ENCODE measurements around the gene EPHA4. TPM values are rescaled to one million over a fixed set of nuclear protein-coding genes. Genes with fewer than 3 reads are reported as not detected.

The EPHA4 gene
- total RNA-seq, 1 experiment from 2014 or later: 3.2 TPM

DNA sequence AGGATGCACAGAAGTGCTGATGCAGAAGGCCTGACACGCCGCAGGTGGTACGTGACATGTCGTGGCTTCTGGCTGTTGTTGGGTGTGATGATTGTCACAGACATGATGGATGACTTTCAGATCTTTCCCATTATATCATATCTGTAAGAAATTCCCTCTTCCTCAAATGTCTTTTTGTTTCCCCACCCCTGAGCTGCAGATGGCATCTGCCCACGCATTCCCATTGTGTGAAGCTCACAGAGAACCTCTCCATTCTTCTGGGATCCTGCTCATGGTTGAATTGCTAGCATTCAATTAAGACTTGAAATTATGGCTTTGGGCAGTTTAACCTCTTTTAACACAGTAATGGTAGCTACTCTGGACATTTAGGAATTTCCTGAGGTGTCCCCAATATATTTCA, 28.3 kb upstream of the EPHA4 start:
- no peak for DNase-seq
- Mint-ChIP-seq H3K9me3 (ENCODE audit: low read depth, unreplicated experiment) (no peaks in the 10 kb centered on the region), H3K27ac (ENCODE audit: unreplicated experiment) (no peak overlapping the region), H3K27me3 (ENCODE audit: unreplicated experiment) (no peaks in the 10 kb centered on the region), H3K36me3 (ENCODE audit: insufficient read depth, unreplicated experiment) (no peaks in the 10 kb centered on the region), H3K4me3 (ENCODE audit: low read depth, unreplicated experiment) (no peak overlapping the region), H3K4me1 (ENCODE audit: low read depth, unreplicated experiment) (no peaks in the 10 kb centered on the region)
- CTCF ChIA-PET: no interaction called here
- intact Hi-C loops (cut with micrococcal nuclease; ENCODE audit: unreplicated experiment): no loop called here
- BruUV-seq (replicated peaks): no TSS peak
- TF ChIP-seq, protein P1, sequence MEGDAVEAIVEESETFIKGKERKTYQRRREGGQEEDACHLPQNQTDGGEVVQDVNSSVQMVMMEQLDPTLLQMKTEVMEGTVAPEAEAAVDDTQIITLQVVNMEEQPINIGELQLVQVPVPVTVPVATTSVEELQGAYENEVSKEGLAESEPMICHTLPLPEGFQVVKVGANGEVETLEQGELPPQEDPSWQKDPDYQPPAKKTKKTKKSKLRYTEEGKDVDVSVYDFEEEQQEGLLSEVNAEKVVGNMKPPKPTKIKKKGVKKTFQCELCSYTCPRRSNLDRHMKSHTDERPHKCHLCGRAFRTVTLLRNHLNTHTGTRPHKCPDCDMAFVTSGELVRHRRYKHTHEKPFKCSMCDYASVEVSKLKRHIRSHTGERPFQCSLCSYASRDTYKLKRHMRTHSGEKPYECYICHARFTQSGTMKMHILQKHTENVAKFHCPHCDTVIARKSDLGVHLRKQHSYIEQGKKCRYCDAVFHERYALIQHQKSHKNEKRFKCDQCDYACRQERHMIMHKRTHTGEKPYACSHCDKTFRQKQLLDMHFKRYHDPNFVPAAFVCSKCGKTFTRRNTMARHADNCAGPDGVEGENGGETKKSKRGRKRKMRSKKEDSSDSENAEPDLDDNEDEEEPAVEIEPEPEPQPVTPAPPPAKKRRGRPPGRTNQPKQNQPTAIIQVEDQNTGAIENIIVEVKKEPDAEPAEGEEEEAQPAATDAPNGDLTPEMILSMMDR (IDR thresholded peaks at IDR 0.05; ENCODE audit: unreplicated experiment): no peak

GRCh38 chr2:221596192-221596591, 24.1 kb upstream of the EPHA4 start:
- Mint-ChIP-seq H3K36me3 (ENCODE audit: insufficient read depth, unreplicated experiment) (no peaks in the 10 kb centered on the region), H3K9me3 (ENCODE audit: low read depth, unreplicated experiment) (no peaks in the 10 kb centered on the region), H3K4me3 (ENCODE audit: low read depth, unreplicated experiment) (no peak overlapping the region), H3K27ac (ENCODE audit: unreplicated experiment) (no peak overlapping the region), H3K27me3 (ENCODE audit: unreplicated experiment) (no peaks in the 10 kb centered on the region), H3K4me1 (ENCODE audit: low read depth, unreplicated experiment) (no peaks in the 10 kb centered on the region)
- TF ChIP-seq, protein P1 (IDR thresholded peaks at IDR 0.05; ENCODE audit: unreplicated experiment): no peak
- intact Hi-C loops (cut with micrococcal nuclease; ENCODE audit: unreplicated experiment): no loop called here
- DNase-seq: peak; percentile 28
- CTCF ChIA-PET: no interaction called here
- no TSS peak for BruUV-seq (replicated peaks)

- TF ChIP-seq, protein P1 (IDR thresholded peaks at IDR 0.05; ENCODE audit: unreplicated experiment): no peak
- H3K4me1 Mint-ChIP-seq (ENCODE audit: low read depth, unreplicated experiment): peaks cover 12% of the 10 kb centered on the region
- no peaks in the 10 kb centered on the region for H3K27me3 Mint-ChIP-seq (ENCODE audit: unreplicated experiment)
- no TSS peak for BruUV-seq (replicated peaks)
- CTCF ChIA-PET: no interaction called here
- no peak overlapping the region for H3K4me3 Mint-ChIP-seq (ENCODE audit: low read depth, unreplicated experiment)
- intact Hi-C loops (cut with micrococcal nuclease; ENCODE audit: unreplicated experiment): no loop called here
- DNase-seq: no peak
- no peaks in the 10 kb centered on the region for H3K36me3 Mint-ChIP-seq (ENCODE audit: insufficient read depth, unreplicated experiment)
- H3K27ac Mint-ChIP-seq (ENCODE audit: unreplicated experiment): no peak overlapping the region
- H3K9me3 Mint-ChIP-seq (ENCODE audit: low read depth, unreplicated experiment): no peaks in the 10 kb centered on the region
Measured at GRCh38 chr2:221590861-221591365, 18.8 kb upstream of the EPHA4 start.

DNA sequence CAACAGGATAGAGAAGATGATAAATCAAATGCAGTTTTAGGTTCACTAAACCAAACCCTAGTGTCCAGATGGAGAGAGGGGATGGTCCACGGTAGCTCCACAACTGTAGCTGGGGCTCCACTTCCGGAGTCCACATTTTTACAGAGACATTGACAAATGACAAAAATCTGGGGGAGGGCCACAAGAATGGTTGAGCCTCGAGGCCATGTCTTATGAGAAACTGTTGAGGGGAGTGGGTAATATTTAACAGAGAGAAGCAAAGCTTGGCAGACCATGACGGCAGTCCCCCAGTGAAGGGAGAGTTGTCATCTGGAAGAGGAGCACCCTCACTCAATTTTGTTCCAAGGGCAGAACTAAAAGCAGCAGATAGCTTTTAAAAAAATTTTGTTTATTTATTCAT, 17.6 kb upstream of the EPHA4 start:
- Mint-ChIP-seq H3K9me3 (ENCODE audit: low read depth, unreplicated experiment) (no peaks in the 10 kb centered on the region), H3K4me1 (ENCODE audit: low read depth, unreplicated experiment) (peaks cover 12% of the 10 kb centered on the region), H3K27me3 (ENCODE audit: unreplicated experiment) (no peaks in the 10 kb centered on the region), H3K4me3 (ENCODE audit: low read depth, unreplicated experiment) (no peak overlapping the region), H3K36me3 (ENCODE audit: insufficient read depth, unreplicated experiment) (no peaks in the 10 kb centered on the region), H3K27ac (ENCODE audit: unreplicated experiment) (no peak overlapping the region)
- intact Hi-C loops (cut with micrococcal nuclease; ENCODE audit: unreplicated experiment): loop anchor here (5.0 kb wide), 1 partner anchor 378 kb away; no protein-coding TSS in a partner anchor
- TF ChIP-seq, protein P1 (IDR thresholded peaks at IDR 0.05; ENCODE audit: unreplicated experiment): no peak
- CTCF ChIA-PET: no interaction called here
- BruUV-seq (replicated peaks): no TSS peak
- no peak for DNase-seq
